Superior temporal gyrus (tissue), 1 donor: ENCODE data around the gene HIPK4.
A peak's percentile ranks its signal among the peaks of the same experiment; 100 is the strongest.
"Not testable (repeated sequence)": the region's sequence is repeated elsewhere in the genome, so short reads cannot be mapped to it uniquely, and the experiment has no call there.

Source experiments
- DNase-seq: peaks from one replicate; pipeline ENCODE4 v3.0.0-alpha.2; 2016; ENCODE audit errors: extremely low spot score

Gene HIPK4

GRCh38 chr19:40390084-40390742 lies at the start of gene HIPK4:
Gene HIPK4 (minus strand): TSS chr19:40390181. CDS start chr19:40389902, 279 bp downstream.
- DNase-seq = no peak

GRCh38 chr19:40438284-40438683 lies 48.3 kb upstream of the HIPK4 start:
- no peak for DNase-seq

GRCh38 chr19:40433391-40434216 lies 43.6 kb upstream of the HIPK4 start:
- peak; percentile 81 for DNase-seq

GRCh38 chr19:40432760-40433159 lies 42.8 kb upstream of the HIPK4 start:
- DNase-seq = not testable (repeated sequence)

GRCh38 chr19:40431698-40432097 lies 41.7 kb upstream of the HIPK4 start:
- DNase-seq = no peak

GRCh38 chr19:40430242-40430641 lies 40.3 kb upstream of the HIPK4 start:
- not testable (repeated sequence) for DNase-seq

- not testable (repeated sequence) for DNase-seq
Observed at GRCh38 chr19:40428197-40428596, 38.2 kb upstream of the HIPK4 start.

GRCh38 chr19:40425450-40426287 lies 35.7 kb upstream of the HIPK4 start, which contains the start of gene SERTAD1:
Gene SERTAD1 (minus strand): TSS chr19:40425992. CDS start chr19:40423546, 2,446 bp downstream.
- peak; percentile 100 for DNase-seq

- peak; percentile 26 for DNase-seq
Observed at GRCh38 chr19:40424637-40425449, 34.9 kb upstream of the HIPK4 start.

- no peak for DNase-seq
Observed at GRCh38 chr19:40423938-40424337, 34.0 kb upstream of the HIPK4 start.

- no peak for DNase-seq
Observed at GRCh38 chr19:40422748-40423566, 33.0 kb upstream of the HIPK4 start.

- no peak for DNase-seq
Observed at GRCh38 chr19:40421993-40422747, 32.2 kb upstream of the HIPK4 start.

GRCh38 chr19:40420766-40421765 lies 31.1 kb upstream of the HIPK4 start:
- peak; percentile 85 for DNase-seq

GRCh38 chr19:40420451-40420765 lies 30.4 kb upstream of the HIPK4 start:
- DNase-seq = no peak

- no peak for DNase-seq
Observed at GRCh38 chr19:40419780-40420179, 29.8 kb upstream of the HIPK4 start.

- no peak for DNase-seq
Observed at GRCh38 chr19:40419066-40419612, 29.2 kb upstream of the HIPK4 start.

- no peak for DNase-seq
Observed at GRCh38 chr19:40418040-40418439, 28.1 kb upstream of the HIPK4 start.

- no peak for DNase-seq
Observed at GRCh38 chr19:40417643-40417981, 27.6 kb upstream of the HIPK4 start.
